GM12878 (cell line): Measurements from ENCODE around the gene LATS2. TPM values are rescaled to one million over a fixed set of nuclear protein-coding genes. Genes with fewer than 3 reads are reported as not detected.

Source experiments
- ATAC-seq: fragments of 200-7000 bp; cut with Tn5 transposase; 3 replicates; pipeline ENCODE4 v1.9.1; 2020; ENCODE audit warnings: mild to moderate bottlenecking, moderate library complexity
- BruUV-seq: library from RNA; stranded (reverse); fragments of 400-500 nt; replicated peaks from 2 replicates; lab custom pipeline; 2021; lab: Mats Ljungman, UMichigan
- CTCF ChIA-PET: fragments of 300-600 bp; sonication (Branson Sonifier 250); formaldehyde crosslinking; extraction: SDS; loops from one replicate; lab custom pipeline; 2021; ENCODE audit warnings: inconsistent platforms; lab: Yijun Ruan, JAX
- POLR2A ChIA-PET: fragments of 350-600 bp; formaldehyde crosslinking; extraction: SDS; loops from one replicate; lab custom pipeline; 2021; ENCODE audit warnings: inconsistent platforms; lab: Charles Lee
- RAD21 ChIA-PET: fragments of 300-600 bp; sonication (Branson Sonifier 250); formaldehyde crosslinking; loops from one replicate; lab custom pipeline; 2023; ENCODE audit warnings: antibody characterized with exemption; ENCODE audit not compliant: unreplicated experiment; lab: Charles Lee
- SMC1A ChIA-PET: fragments of 300-600 bp; sonication (Branson Sonifier 250); formaldehyde crosslinking; loops from one replicate; lab custom pipeline; 2023; ENCODE audit not compliant: unreplicated experiment, uncharacterized antibody; lab: Charles Lee
- DNase-seq: peaks from one replicate; pipeline ENCODE4 v3.0.0-alpha.2; 2011; ENCODE audit warnings: low read depth, low spot score
- FAIRE-seq: peaks from 3 replicates; lab custom pipeline; 2011; peaks lifted over from hg19 to GRCh38; lab: Jason Lieb, UNC
- H2AFZ ChIP-seq: 2 replicates; pipeline ENCODE4 v1.6.0; 2011; ENCODE audit warnings: low read depth, low read length, control low read depth; ENCODE audit not compliant: control insufficient read depth
- H3K27ac ChIP-seq: 2 replicates; pipeline ENCODE4 v1.5.1; 2011; ENCODE audit warnings: control low read depth; ENCODE audit not compliant: control insufficient read depth, insufficient read depth
- H3K27me3 ChIP-seq, 2 experiments: replicated peaks in 1 of 2; 2 replicates each; pipeline versions ENCODE4 v1.6.0 to v1.6.1; 2011; ENCODE audit warnings: low read length in 1 of 2; ENCODE audit not compliant: control insufficient read depth in 2 of 2, insufficient read depth in 2 of 2
- H3K36me3 ChIP-seq, 2 experiments: 2 replicates each; pipeline ENCODE4 v1.5.1; 2011; ENCODE audit warnings: low read length in 1 of 2; ENCODE audit not compliant: control insufficient read depth in 2 of 2, insufficient read depth in 2 of 2
- H3K4me1 ChIP-seq: 2 replicates; pipeline ENCODE4 v1.6.1; 2011; ENCODE audit warnings: mild to moderate bottlenecking, low read length, moderate library complexity, mixed read lengths; ENCODE audit not compliant: control insufficient read depth, insufficient read depth
- H3K4me2 ChIP-seq: 2 replicates; pipeline ENCODE4 v1.6.0; 2011; ENCODE audit warnings: control low read depth; ENCODE audit not compliant: control insufficient read depth, insufficient read depth
- H3K4me3 ChIP-seq: fragments of 200-600 bp; sonication (generic); 2 replicates; pipeline ENCODE4 v1.5.1; 2016
- H3K79me2 ChIP-seq: 2 replicates; pipeline ENCODE4 v1.6.0; 2011; ENCODE audit warnings: low read length; ENCODE audit not compliant: control insufficient read depth, insufficient read depth
- H3K9ac ChIP-seq: 2 replicates; pipeline ENCODE4 v1.8.0; 2011; ENCODE audit warnings: low read length, control low read depth, mixed read lengths; ENCODE audit not compliant: control insufficient read depth, insufficient read depth
- H3K9me3 ChIP-seq: replicated peaks from 3 replicates; pipeline ENCODE4 v1.5.1; 2011; ENCODE audit warnings: mild to moderate bottlenecking, low read length; ENCODE audit not compliant: control insufficient read depth, insufficient read depth
- H4K20me1 ChIP-seq: 2 replicates; pipeline ENCODE4 v1.6.0; 2011; ENCODE audit not compliant: control insufficient read depth, insufficient read depth
- BCL3 ChIP-seq: IDR thresholded peaks from 2 replicates; pipeline ENCODE4 v1.6.1; 2011; ENCODE audit warnings: borderline replicate concordance, low read depth, mild to moderate bottlenecking, moderate library complexity, low read length; ENCODE audit not compliant: insufficient read depth, poor library complexity, severe bottlenecking
- EP300 ChIP-seq, 2 experiments: fragments of 150-350 bp in 1 of 2; IDR thresholded peaks; 2 replicates each; pipeline ENCODE4 v1.6.1; 2011 to 2012; ENCODE audit warnings: low read depth in 2 of 2, low read length in 2 of 2, borderline replicate concordance in 1 of 2, improper control_type of control experiment in 1 of 2, inconsistent platforms in 1 of 2; ENCODE audit not compliant: control insufficient read depth in 1 of 2
- NBN ChIP-seq: fragments of 450-650 bp; IDR thresholded peaks from 2 replicates; pipeline ENCODE4 v1.6.1; 2016
- SMARCA5 ChIP-seq: fragments of 450-650 bp; IDR thresholded peaks from 2 replicates; pipeline ENCODE4 v1.6.1; 2017; ENCODE audit warnings: mild to moderate bottlenecking
- ZNF384 ChIP-seq: IDR thresholded peaks from 2 replicates; pipeline ENCODE4 v1.6.1; 2012; ENCODE audit warnings: low read depth, mild to moderate bottlenecking, low read length, improper control_type of control experiment, borderline replicate concordance
- WGBS: methylation state at CpG from one replicate; pipeline ENCODE4 v1.1.6; 2016; ENCODE audit warnings: low lambda C conversion rate; ENCODE audit not compliant: insufficient replicate concordance, insufficient coverage; ENCODE audit errors: missing lambda C conversion rate; 5-methylcytosine and 5-hydroxymethylcytosine counted together
- in situ Hi-C: fragments of 300-500 bp; cut with MboI; formaldehyde crosslinking; loops from 9 replicates; pipeline ENCODE4 v1.14.3; 2018; ENCODE audit warnings: mixed read lengths
- intact Hi-C: fragments of 100-400 bp; cut with micrococcal nuclease; formaldehyde crosslinking; loops from one replicate; pipeline ENCODE4 v1.14.2; 2022; ENCODE audit not compliant: unreplicated experiment
- polyA plus RNA-seq, 11 experiments: library from polyadenylated mRNA; depleted of rRNA in 4 of 11; unstranded in 6 of 11; stranded (reverse) in 5 of 11; fragments of >200 nt; fragmentation: Nextera tagmentation in 4 of 11; fragmentation: Illumina TruSeq in 1 of 11; extraction: Ambion mirVana in 4 of 11; extraction: Trizol in 1 of 11; gene quantifications; 1 replicate in 1 of 11; 2 replicates in 10 of 11; pipeline versions ENCODE4 v1.2.1 to v1.2.3, GENCODE V29; 2011 to 2016; ENCODE audit warnings: inconsistent platforms in 2 of 11, missing spikeins in 2 of 11, low read depth in 1 of 11
- total RNA-seq, 4 experiments: library from RNA; depleted of rRNA in 3 of 4; stranded (reverse); fragments of >200 nt in 3 of 4; fragmentation: Illumina TruSeq in 1 of 4; extraction: Trizol in 1 of 4; gene quantifications; 2 replicates each; pipeline versions ENCODE4 v1.2.1 to v1.2.3, GENCODE V29; 2013 to 2021

Gene LATS2
- total and polyA plus RNA-seq, 10 of the 15 experiments (the other 5 are each of a cell fraction or from before 2014, with no cell fraction given), result 0.90 to 7.8 (median 2.0) TPM

GRCh38 chr13:21047087-21047486 lies 14.3 kb downstream of the LATS2 start (continued):
- no peak for TF ChIP-seq EP300 (IDR thresholded peaks at IDR 0.05; ENCODE audit: borderline replicate concordance in 1 of 2, control insufficient read depth in 1 of 2, low read depth in 2 of 2, low read length in 2 of 2)

GRCh38 chr13:21046203-21046602 lies 15.2 kb downstream of the LATS2 start:
- ATAC-seq (no peak), FAIRE-seq (no peak), DNase-seq (no peak)
- RAD21 ChIA-PET, result no interaction called here
- BruUV-seq, result no TSS peak
- no peak overlapping the region for H3K9ac ChIP-seq
- H3K9me3 ChIP-seq, result no peaks in the 10 kb centered on the region
- H3K27me3 ChIP-seq, result no peaks in the 10 kb centered on the region
- 90% methylated on average over 7 of the region's 7 CpGs for WGBS
- no peaks in the 10 kb centered on the region for H3K36me3 ChIP-seq
- H3K4me2 ChIP-seq, result no peak overlapping the region
- POLR2A ChIA-PET, result no interaction called here
- CTCF ChIA-PET, result no interaction called here
- H3K27ac ChIP-seq, result no peak overlapping the region
- SMC1A ChIA-PET, result no interaction called here
- no peak overlapping the region for H2AFZ ChIP-seq
- in situ Hi-C loops, result no loop called here
- H3K79me2 ChIP-seq, result no peaks in the 10 kb centered on the region
- TF ChIP-seq SMARCA5 (no peak), ZNF384 (no peak), NBN (no peak), BCL3 (no peak)
- no peaks in the 10 kb centered on the region for H4K20me1 ChIP-seq
- intact Hi-C loops, result no loop called here
- H3K4me3 ChIP-seq, result no peak overlapping the region
- no peaks in the 10 kb centered on the region; the same call in 1 of the 2 replicates for H3K4me1 ChIP-seq
